Measurements from ENCODE around the gene PDE4B. TPM values are rescaled to one million over a fixed set of nuclear protein-coding genes. Genes with fewer than 3 reads are reported as not detected.

The PDE4B gene
- total and polyA plus RNA-seq, 9 of the 15 experiments (the other 6 are each of a cell fraction or from before 2014, with no cell fraction given): 0.09 TPM; not detected in 8

DNA sequence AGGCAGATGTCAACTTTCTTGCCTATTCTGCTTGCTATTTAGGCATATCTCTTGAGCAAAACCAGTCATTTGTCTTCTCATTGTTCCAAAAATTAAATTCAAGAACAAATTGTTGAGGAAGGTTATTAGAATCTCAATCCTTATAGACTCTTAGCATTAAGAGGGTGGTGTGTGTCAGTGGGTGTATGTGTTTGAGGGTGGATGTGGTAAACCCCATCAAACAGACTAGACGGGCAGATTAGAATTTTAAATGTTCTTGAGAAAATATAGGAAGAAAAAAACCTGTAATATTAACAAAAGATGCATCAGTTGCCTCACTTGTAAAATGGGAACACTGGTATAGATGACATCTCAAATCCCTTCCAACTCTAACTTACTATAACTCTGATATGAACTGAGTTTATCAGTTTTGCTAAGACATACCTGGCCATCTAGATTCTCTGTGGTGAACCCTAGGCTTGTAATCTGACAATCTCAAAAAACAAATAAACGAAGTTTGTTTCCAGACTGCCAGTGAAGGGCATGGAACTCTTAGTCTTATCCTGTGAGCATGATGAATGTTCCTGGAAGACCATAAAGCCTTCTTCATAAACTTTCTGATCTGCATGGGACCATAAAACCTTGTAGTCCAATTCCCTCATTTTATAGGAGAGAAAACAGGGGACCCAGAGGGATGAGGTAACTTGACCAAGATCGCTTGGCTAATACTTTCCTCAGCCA, 564.9 kb downstream of the PDE4B start (continued):
- TF ChIP-seq, protein P1, sequence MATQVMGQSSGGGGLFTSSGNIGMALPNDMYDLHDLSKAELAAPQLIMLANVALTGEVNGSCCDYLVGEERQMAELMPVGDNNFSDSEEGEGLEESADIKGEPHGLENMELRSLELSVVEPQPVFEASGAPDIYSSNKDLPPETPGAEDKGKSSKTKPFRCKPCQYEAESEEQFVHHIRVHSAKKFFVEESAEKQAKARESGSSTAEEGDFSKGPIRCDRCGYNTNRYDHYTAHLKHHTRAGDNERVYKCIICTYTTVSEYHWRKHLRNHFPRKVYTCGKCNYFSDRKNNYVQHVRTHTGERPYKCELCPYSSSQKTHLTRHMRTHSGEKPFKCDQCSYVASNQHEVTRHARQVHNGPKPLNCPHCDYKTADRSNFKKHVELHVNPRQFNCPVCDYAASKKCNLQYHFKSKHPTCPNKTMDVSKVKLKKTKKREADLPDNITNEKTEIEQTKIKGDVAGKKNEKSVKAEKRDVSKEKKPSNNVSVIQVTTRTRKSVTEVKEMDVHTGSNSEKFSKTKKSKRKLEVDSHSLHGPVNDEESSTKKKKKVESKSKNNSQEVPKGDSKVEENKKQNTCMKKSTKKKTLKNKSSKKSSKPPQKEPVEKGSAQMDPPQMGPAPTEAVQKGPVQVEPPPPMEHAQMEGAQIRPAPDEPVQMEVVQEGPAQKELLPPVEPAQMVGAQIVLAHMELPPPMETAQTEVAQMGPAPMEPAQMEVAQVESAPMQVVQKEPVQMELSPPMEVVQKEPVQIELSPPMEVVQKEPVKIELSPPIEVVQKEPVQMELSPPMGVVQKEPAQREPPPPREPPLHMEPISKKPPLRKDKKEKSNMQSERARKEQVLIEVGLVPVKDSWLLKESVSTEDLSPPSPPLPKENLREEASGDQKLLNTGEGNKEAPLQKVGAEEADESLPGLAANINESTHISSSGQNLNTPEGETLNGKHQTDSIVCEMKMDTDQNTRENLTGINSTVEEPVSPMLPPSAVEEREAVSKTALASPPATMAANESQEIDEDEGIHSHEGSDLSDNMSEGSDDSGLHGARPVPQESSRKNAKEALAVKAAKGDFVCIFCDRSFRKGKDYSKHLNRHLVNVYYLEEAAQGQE (IDR thresholded peaks at IDR 0.05; ENCODE audit: borderline replicate concordance): no peak
- TF ChIP-seq, protein P1 (CRISPR knock-in tag; IDR thresholded peaks at IDR 0.05; ENCODE audit: low read depth): no peak
- TF ChIP-seq TSC22D4 (tag; IDR thresholded peaks at IDR 0.05) (no peak), TRIM28 (IDR thresholded peaks at IDR 0.05) (no peak), ZNF696 (CRISPR knock-in tag; conservative IDR thresholded peaks at IDR 0.05) (no peak), CXXC5 (CRISPR knock-in tag; IDR thresholded peaks at IDR 0.05) (no peak)
